GM19438 (cell line): ENCODE results near the gene EPAS1.

ENCODE experiments used
- ATAC-seq: cut with Tn5 transposase; IDR thresholded peaks from one replicate; pipeline ENCODE4 v1.9.1; 2021; ENCODE audit warnings: low read depth; ENCODE audit not compliant: unreplicated experiment

EPAS1 gene

DNA sequence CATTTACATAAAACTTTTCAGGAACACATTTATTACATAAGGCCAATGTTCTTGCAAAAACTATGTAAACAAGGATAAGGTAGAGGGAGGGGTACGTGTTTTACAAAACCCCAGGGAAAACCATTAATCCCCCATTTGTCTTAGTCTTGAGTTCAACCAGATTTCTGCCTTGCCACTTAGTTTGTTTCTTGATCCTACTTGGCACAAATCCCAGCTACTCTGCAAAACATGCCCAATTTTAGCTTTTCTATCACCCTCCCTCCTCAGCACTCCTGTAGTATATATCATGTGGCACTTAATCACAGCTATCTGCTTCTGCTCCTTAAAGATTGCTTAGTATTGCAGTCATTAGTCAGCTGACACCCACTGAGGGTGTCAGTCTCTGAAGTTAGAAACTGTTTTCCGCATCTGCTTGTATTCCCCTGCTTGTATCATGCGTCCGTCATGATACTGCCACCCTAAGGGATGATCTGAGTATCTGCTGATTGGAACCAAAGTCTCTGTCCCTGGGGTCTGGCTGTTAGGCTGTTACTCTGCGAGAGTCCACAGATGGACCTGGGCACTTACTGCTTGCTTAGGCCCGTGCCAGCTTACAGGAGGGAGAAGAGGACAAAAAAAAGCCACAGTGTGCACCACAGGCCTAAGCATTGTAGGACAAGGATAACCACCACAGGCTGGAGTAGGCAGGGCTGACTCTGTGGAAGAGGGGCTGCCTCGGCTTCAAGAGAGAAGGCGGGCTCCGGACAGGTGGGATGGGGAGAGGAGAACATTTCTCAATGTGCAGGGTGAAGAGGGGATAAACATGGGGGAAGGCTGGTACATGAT is 82.2 kb downstream of the EPAS1 start:
- ATAC-seq: no peak

DNA sequence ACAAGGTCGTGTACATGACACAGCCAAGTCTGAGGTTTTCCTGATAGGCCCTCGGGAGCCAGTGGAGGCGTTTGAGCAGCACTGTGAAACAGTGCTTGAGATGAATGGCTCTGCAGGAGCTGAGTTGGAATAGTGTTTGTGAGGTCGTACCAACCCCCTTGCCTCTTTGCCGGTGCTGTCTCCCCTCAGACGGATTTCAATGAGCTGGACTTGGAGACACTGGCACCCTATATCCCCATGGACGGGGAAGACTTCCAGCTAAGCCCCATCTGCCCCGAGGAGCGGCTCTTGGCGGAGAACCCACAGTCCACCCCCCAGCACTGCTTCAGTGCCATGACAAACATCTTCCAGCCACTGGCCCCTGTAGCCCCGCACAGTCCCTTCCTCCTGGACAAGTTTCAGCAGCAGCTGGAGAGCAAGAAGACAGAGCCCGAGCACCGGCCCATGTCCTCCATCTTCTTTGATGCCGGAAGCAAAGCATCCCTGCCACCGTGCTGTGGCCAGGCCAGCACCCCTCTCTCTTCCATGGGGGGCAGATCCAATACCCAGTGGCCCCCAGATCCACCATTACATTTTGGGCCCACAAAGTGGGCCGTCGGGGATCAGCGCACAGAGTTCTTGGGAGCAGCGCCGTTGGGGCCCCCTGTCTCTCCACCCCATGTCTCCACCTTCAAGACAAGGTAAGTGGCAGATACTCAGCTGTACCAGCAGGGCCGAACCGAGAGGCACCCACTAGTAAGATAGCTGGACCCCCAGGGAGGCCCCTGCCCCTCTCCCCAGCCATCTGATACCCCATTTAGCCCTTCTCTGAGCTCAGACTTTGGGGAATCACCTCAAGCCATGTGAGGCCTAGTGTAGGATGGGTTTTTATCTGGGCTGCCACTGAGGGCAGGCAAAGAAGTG is 83.1 kb downstream of the EPAS1 start:
- no peak for ATAC-seq

GRCh38 chr2:46381263-46381849 is 84.1 kb downstream of the EPAS1 start:
- no peak for ATAC-seq

- no peak for ATAC-seq
Measured at GRCh38 chr2:46381871-46382270, 84.7 kb downstream of the EPAS1 start.

GRCh38 chr2:46382331-46383112 is 85.3 kb downstream of the EPAS1 start:
- ATAC-seq: no peak

DNA sequence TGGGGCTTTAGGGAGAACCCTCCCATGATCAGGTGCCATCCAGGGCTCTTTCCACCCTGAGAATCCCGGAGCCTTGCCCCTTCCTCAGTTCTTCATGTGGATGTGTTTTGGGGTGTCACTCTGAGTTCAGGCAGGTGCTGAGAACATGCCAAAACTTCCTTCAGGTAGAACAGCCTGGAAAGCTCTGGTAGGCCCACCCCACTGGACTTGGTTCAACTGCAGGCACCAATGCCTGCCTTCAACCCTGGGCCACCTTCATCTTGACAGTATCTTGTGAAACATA is 85.8 kb downstream of the EPAS1 start:
- no peak for ATAC-seq

GRCh38 chr2:46383784-46384456 is 86.7 kb downstream of the EPAS1 start:
- ATAC-seq: no peak

GRCh38 chr2:46384457-46384815 is 87.2 kb downstream of the EPAS1 start:
- ATAC-seq: no peak

DNA sequence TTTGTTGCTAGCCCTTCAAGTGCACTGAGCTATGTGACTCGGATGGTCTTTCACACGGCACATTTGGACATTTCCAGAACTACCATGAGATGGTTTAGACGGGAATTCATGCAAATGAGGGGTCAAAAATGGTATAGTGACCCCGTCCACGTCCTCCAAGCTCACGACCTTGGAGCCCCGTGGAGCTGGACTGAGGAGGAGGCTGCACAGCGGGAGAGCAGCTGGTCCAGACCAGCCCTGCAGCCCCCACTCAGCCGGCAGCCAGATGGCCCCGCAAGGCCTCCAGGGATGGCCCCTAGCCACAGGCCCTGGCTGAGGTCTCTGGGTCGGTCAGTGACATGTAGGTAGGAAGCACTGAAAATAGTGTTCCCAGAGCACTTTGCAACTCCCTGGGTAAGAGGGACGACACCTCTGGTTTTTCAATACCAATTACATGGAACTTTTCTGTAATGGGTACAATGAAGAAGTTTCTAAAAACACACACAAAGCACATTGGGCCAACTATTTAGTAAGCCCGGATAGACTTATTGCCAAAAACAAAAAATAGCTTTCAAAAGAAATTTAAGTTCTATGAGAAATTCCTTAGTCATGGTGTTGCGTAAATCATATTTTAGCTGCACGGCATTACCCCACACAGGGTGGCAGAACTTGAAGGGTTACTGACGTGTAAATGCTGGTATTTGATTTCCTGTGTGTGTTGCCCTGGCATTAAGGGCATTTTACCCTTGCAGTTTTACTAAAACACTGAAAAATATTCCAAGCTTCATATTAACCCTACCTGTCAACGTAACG is 88.8 kb downstream of the EPAS1 start:
- no peak for ATAC-seq

DNA sequence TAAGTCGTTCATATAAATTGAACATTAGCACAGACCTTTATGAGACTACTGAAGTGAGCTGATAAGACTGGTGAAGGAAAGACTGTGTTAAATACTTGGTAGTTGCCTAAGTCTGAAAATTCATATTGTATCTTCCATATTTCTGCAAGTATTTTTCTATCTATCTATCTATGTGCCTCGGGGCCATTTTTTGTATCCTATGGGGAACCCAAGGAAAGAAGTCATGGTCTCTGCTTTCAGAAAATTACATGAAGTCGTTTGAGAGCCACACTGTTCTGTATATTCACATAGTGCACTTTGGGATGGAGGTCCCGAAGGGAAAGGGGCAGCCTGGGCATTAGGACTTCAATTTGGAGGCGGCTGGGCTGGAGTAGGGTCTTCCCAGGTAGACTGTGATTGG is 89.6 kb downstream of the EPAS1 start:
- ATAC-seq: no peak

DNA sequence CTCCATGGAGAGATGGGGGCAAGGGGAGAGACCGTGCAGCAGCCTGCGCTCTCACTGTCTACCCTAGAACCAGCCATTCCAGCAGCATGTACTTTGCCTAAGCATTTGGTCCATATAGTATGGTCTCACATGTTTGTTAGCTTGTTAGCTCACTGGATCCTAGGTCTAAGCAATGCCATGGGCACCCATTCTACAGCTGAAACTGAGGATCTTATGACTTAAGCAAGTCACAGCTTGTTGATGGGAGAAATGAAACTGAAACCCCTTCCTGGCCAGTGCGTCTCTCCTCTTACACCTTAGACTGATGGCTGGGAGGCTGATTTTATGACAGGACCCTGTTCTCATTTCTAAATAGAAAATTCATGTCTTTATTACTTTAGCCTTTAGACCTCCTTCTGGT is 90.1 kb downstream of the EPAS1 start:
- no peak for ATAC-seq

DNA sequence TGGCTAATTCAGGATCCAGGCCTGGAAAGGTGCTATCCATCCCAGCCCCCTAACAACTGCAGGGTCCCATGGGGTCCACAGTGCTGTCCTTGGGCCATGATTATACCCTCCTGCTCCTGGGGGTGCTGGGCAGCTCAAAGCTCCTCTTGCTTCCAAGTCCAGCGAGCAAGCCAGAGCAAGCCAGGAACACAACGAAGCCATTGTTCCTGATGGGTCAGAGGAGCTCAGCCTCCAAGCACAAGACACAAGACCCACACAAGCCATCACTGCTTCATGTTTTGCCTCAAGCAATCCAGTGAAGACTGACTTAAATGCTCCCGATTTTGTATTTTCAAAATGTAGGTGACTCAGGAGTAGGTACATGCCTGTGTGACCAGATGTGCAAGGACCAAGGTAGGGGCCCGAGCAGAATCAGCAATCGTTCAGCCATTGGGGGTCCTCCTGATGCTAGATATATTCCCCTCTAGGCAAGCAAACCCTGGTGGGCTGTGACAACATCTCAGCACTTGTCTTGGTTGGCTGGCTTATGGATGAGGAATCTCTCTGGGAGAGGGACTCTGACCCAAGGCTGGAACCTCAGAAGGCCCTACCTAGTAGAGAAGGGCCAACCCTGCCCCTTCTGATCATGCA is 90.8 kb downstream of the EPAS1 start:
- ATAC-seq: no peak

- ATAC-seq: no peak
Measured at GRCh38 chr2:46388881-46389280, 91.7 kb downstream of the EPAS1 start.

GRCh38 chr2:46389417-46389916 is 92.3 kb downstream of the EPAS1 start:
- ATAC-seq: no peak

GRCh38 chr2:46390036-46390435 is 92.8 kb downstream of the EPAS1 start:
- no peak for ATAC-seq

- no peak for ATAC-seq
Measured at GRCh38 chr2:46390901-46391395, 93.7 kb downstream of the EPAS1 start.

GRCh38 chr2:46392561-46393346 is 95.5 kb downstream of the EPAS1 start:
- ATAC-seq: no peak

- no peak for ATAC-seq
Measured at GRCh38 chr2:46393347-46393820, 96.2 kb downstream of the EPAS1 start.
